ENCODE data around the gene ADAP1.

The ADAP1 gene

GRCh38 chr7:891291-891690, 63.2 kb downstream of the ADAP1 start:
- Histone ChIP-seq H3K4me1 (ENCODE audit: insufficient read depth, low read length) (no peaks in the 10 kb centered on the region), H4K20me1 (ENCODE audit: insufficient read depth, low read length) (peaks cover 84% of the 10 kb centered on the region), H3K9ac (ENCODE audit: low read depth, low read length) (no peak overlapping the region), H3K9me3 (ENCODE audit: insufficient read depth, low read length, severe bottlenecking) (no peaks in the 10 kb centered on the region), H3K79me2 (ENCODE audit: insufficient read depth, low read length) (peaks cover 28% of the 10 kb centered on the region), H3K36me3 (ENCODE audit: insufficient read depth, low read length) (peaks cover 92% of the 10 kb centered on the region), H2AFZ (ENCODE audit: low read depth, low read length) (no peak overlapping the region), H3K27ac (ENCODE audit: low read length) (no peak overlapping the region), H3K27me3 (ENCODE audit: insufficient read depth, low read length, poor library complexity) (no peaks in the 10 kb centered on the region), H3K4me3 (ENCODE audit: low read depth in 1 of 2, low read length in 2 of 2) (no peak overlapping the region), H3K4me2 (ENCODE audit: insufficient read depth, low read length) (no peak overlapping the region)
- TF ChIP-seq CTCF (IDR thresholded peaks at IDR 0.05; ENCODE audit: borderline replicate concordance, extremely low read depth, low read length, poor library complexity, severe bottlenecking): no peak
- no peak for TF ChIP-seq EZH2 (IDR thresholded peaks at IDR 0.05; ENCODE audit: borderline replicate concordance, low read depth, low read length, severe bottlenecking)
- ATAC-seq (ENCODE audit: insufficient read depth, low read depth) (no peak), DNase-seq (no peak)

- no peaks in the 10 kb centered on the region for H3K4me1 ChIP-seq (ENCODE audit: insufficient read depth, low read length)
- TF ChIP-seq CTCF (IDR thresholded peaks at IDR 0.05; ENCODE audit: borderline replicate concordance, extremely low read depth, low read length, poor library complexity, severe bottlenecking) (no peak), EZH2 (IDR thresholded peaks at IDR 0.05; ENCODE audit: borderline replicate concordance, low read depth, low read length, severe bottlenecking) (no peak)
- DNase-seq (no peak), ATAC-seq (ENCODE audit: insufficient read depth, low read depth) (no peak)
- H3K27me3 ChIP-seq (ENCODE audit: insufficient read depth, low read length, poor library complexity): no peaks in the 10 kb centered on the region
- H2AFZ ChIP-seq (ENCODE audit: low read depth, low read length): no peak overlapping the region
- no peak overlapping the region for H3K4me2 ChIP-seq (ENCODE audit: insufficient read depth, low read length)
- no peaks in the 10 kb centered on the region for H3K9me3 ChIP-seq (ENCODE audit: insufficient read depth, low read length, severe bottlenecking)
- peaks cover 92% of the 10 kb centered on the region for H3K36me3 ChIP-seq (ENCODE audit: insufficient read depth, low read length)
- H3K9ac ChIP-seq (ENCODE audit: low read depth, low read length): no peak overlapping the region
- peaks cover 87% of the 10 kb centered on the region for H4K20me1 ChIP-seq (ENCODE audit: insufficient read depth, low read length)
- H3K27ac ChIP-seq (ENCODE audit: low read length): no peak overlapping the region
- no peak overlapping the region for H3K4me3 ChIP-seq (ENCODE audit: low read depth in 1 of 2, low read length in 2 of 2)
- H3K79me2 ChIP-seq (ENCODE audit: insufficient read depth, low read length): peaks cover 32% of the 10 kb centered on the region
These were observed 63.6 kb downstream of the ADAP1 start for GRCh38 chr7:890868-891267.

GRCh38 chr7:889391-889790, 65.1 kb downstream of the ADAP1 start:
- Histone ChIP-seq H3K36me3 (ENCODE audit: insufficient read depth, low read length) (peaks cover 85% of the 10 kb centered on the region), H3K9me3 (ENCODE audit: insufficient read depth, low read length, severe bottlenecking) (no peaks in the 10 kb centered on the region), H3K4me2 (ENCODE audit: insufficient read depth, low read length) (no peak overlapping the region), H3K4me1 (ENCODE audit: insufficient read depth, low read length) (no peaks in the 10 kb centered on the region), H3K27ac (ENCODE audit: low read length) (no peak overlapping the region), H3K27me3 (ENCODE audit: insufficient read depth, low read length, poor library complexity) (no peaks in the 10 kb centered on the region), H4K20me1 (ENCODE audit: insufficient read depth, low read length) (peaks cover 87% of the 10 kb centered on the region), H2AFZ (ENCODE audit: low read depth, low read length) (no peak overlapping the region), H3K9ac (ENCODE audit: low read depth, low read length) (no peak overlapping the region), H3K79me2 (ENCODE audit: insufficient read depth, low read length) (peaks cover 47% of the 10 kb centered on the region), H3K4me3 (ENCODE audit: low read depth in 1 of 2, low read length in 2 of 2) (no peak overlapping the region)
- ATAC-seq (ENCODE audit: insufficient read depth, low read depth): no peak
- no peak for DNase-seq
- TF ChIP-seq CTCF (IDR thresholded peaks at IDR 0.05; ENCODE audit: borderline replicate concordance, extremely low read depth, low read length, poor library complexity, severe bottlenecking) (no peak), EZH2 (IDR thresholded peaks at IDR 0.05; ENCODE audit: borderline replicate concordance, low read depth, low read length, severe bottlenecking) (no peak)

GRCh38 chr7:889025-889390, 65.5 kb downstream of the ADAP1 start:
- peaks cover 51% of the 10 kb centered on the region for H3K79me2 ChIP-seq (ENCODE audit: insufficient read depth, low read length)
- DNase-seq: no peak
- H3K27me3 ChIP-seq (ENCODE audit: insufficient read depth, low read length, poor library complexity): no peaks in the 10 kb centered on the region
- no peak overlapping the region for H2AFZ ChIP-seq (ENCODE audit: low read depth, low read length)
- no peaks in the 10 kb centered on the region for H3K4me1 ChIP-seq (ENCODE audit: insufficient read depth, low read length)
- H3K9ac ChIP-seq (ENCODE audit: low read depth, low read length): no peak overlapping the region
- TF ChIP-seq CTCF (IDR thresholded peaks at IDR 0.05; ENCODE audit: borderline replicate concordance, extremely low read depth, low read length, poor library complexity, severe bottlenecking) (no peak), EZH2 (IDR thresholded peaks at IDR 0.05; ENCODE audit: borderline replicate concordance, low read depth, low read length, severe bottlenecking) (no peak)
- H3K4me2 ChIP-seq (ENCODE audit: insufficient read depth, low read length): no peak overlapping the region
- H3K36me3 ChIP-seq (ENCODE audit: insufficient read depth, low read length): peaks cover 81% of the 10 kb centered on the region
- no peak overlapping the region for H3K4me3 ChIP-seq (ENCODE audit: low read depth in 1 of 2, low read length in 2 of 2)
- no peaks in the 10 kb centered on the region for H3K9me3 ChIP-seq (ENCODE audit: insufficient read depth, low read length, severe bottlenecking)
- H4K20me1 ChIP-seq (ENCODE audit: insufficient read depth, low read length): peaks cover 87% of the 10 kb centered on the region
- no peak for ATAC-seq (ENCODE audit: insufficient read depth, low read depth)
- no peak overlapping the region for H3K27ac ChIP-seq (ENCODE audit: low read length)

All from DND-41 (cell line).